HepG2 (cell line): ENCODE results near the gene RBL1. TPM values are rescaled to one million over a fixed set of nuclear protein-coding genes. Genes with fewer than 3 reads are reported as not detected.

Experiments used
- FOSL2 ChIP-seq: sonication (generic); formaldehyde crosslinking; IDR thresholded peaks from 2 replicates; pipeline ENCODE4 v1.4.0; 2020; ENCODE audit warnings: missing genetic modification reagents
- HNRNPL ChIP-seq: fragments of 200-400 bp; formaldehyde crosslinking; IDR thresholded peaks from 2 replicates; pipeline ENCODE4 v1.6.1; 2017; ENCODE audit warnings: mild to moderate bottlenecking, low read depth, low read length
- MBNL3 ChIP-seq: fragments of 250-450 bp; sonication (Bioruptor Pico); conservative IDR thresholded peaks from 2 replicates; pipeline ENCODE4 v1.8.0; 2022; ENCODE audit warnings: mild to moderate bottlenecking, inconsistent platforms
- NR1H2 ChIP-seq: sonication (generic); formaldehyde crosslinking; IDR thresholded peaks from 2 replicates; pipeline ENCODE4 v1.8.1; 2022; ENCODE audit warnings: low read depth, missing genetic modification reagents, borderline replicate concordance
- POLR2G ChIP-seq: fragments of 200-400 bp; formaldehyde crosslinking; IDR thresholded peaks from 2 replicates; pipeline ENCODE4 v1.6.1; 2018; ENCODE audit warnings: mild to moderate bottlenecking, low read depth, low read length, moderate library complexity
- PPARG ChIP-seq: conservative IDR thresholded peaks from 2 replicates; pipeline ENCODE4 v1.6.1; 2016; ENCODE audit warnings: missing biosample characterization, missing genetic modification reagents
- SKI ChIP-seq: fragments of 450-650 bp; IDR thresholded peaks from one replicate; pipeline ENCODE4 v1.6.1; 2018; ENCODE audit warnings: mild to moderate bottlenecking; ENCODE audit not compliant: partially characterized antibody
- TP53 ChIP-seq: sonication (generic); formaldehyde crosslinking; conservative IDR thresholded peaks from 2 replicates; pipeline ENCODE4 v1.4.0; 2020; ENCODE audit warnings: missing genetic modification reagents
- YEATS4 ChIP-seq: sonication (generic); formaldehyde crosslinking; IDR thresholded peaks from 2 replicates; pipeline ENCODE4 v1.4.0; 2020; ENCODE audit warnings: missing genetic modification reagents, borderline replicate concordance
- ZNF788 ChIP-seq: sonication (generic); formaldehyde crosslinking; IDR thresholded peaks from 2 replicates; pipeline ENCODE4 v1.5.0; 2020; ENCODE audit warnings: mild to moderate bottlenecking, missing genetic modification reagents, borderline replicate concordance
- ZNF83 ChIP-seq: sonication (generic); formaldehyde crosslinking; IDR thresholded peaks from 2 replicates; pipeline ENCODE4 v1.4.0; 2020; ENCODE audit warnings: missing genetic modification reagents, mild to moderate bottlenecking, borderline replicate concordance
- polyA plus RNA-seq, 8 experiments: library from polyadenylated mRNA; depleted of rRNA in 3 of 8; stranded (reverse) in 7 of 8; unstranded in 1 of 8; fragments of >200 nt; fragmentation: Illumina TruSeq in 4 of 8; extraction: Trizol in 4 of 8; gene quantifications; 2 replicates each; pipeline versions ENCODE4 v1.2.1 to v1.2.3, GENCODE V29; 2011 to 2016; ENCODE audit warnings: low read depth in 4 of 8, missing spikeins in 1 of 8, mixed read lengths in 1 of 8; ENCODE audit not compliant: insufficient read depth in 1 of 8
- total RNA-seq, 5 experiments: library from RNA; depleted of rRNA; stranded (reverse); fragments of >200 nt; fragmentation: Illumina TruSeq; extraction: Trizol; gene quantifications; 2 replicates each; pipeline ENCODE4 v1.2.3, GENCODE V29; 2016; ENCODE audit warnings: low read depth in 1 of 5
- TF ChIP-seq, protein P1 (sequence below): IDR thresholded peaks from 2 replicates; pipeline ENCODE4 v1.6.1; 2016; ENCODE audit warnings: missing compliant biosample characterization, missing genetic modification reagents, borderline replicate concordance
- TF ChIP-seq, protein P2 (sequence below): sonication (generic); formaldehyde crosslinking; IDR thresholded peaks from 2 replicates; pipeline ENCODE4 v1.9.0; 2021; ENCODE audit warnings: missing genetic modification reagents, borderline replicate concordance
- TF ChIP-seq, protein P3 (sequence below): sonication (generic); formaldehyde crosslinking; IDR thresholded peaks from 2 replicates; pipeline ENCODE4 v1.4.0; 2020; ENCODE audit warnings: missing genetic modification reagents
- TF ChIP-seq, protein P4 (sequence below): sonication (generic); formaldehyde crosslinking; conservative IDR thresholded peaks from 2 replicates; pipeline ENCODE4 v1.8.0; 2022; ENCODE audit warnings: mild to moderate bottlenecking, moderate library complexity, missing genetic modification reagents
- TF ChIP-seq, protein P5 (sequence below): sonication (generic); formaldehyde crosslinking; IDR thresholded peaks from 2 replicates; pipeline ENCODE4 v1.9.0; 2021; ENCODE audit warnings: missing genetic modification reagents, borderline replicate concordance
- TF ChIP-seq, protein P6 (sequence below): sonication (generic); formaldehyde crosslinking; IDR thresholded peaks from 2 replicates; pipeline ENCODE4 v1.5.0; 2020; ENCODE audit warnings: missing genetic modification reagents
- TF ChIP-seq, protein P7 (sequence below): sonication (generic); formaldehyde crosslinking; IDR thresholded peaks from 2 replicates; pipeline ENCODE4 v1.8.0; 2022; ENCODE audit warnings: mild to moderate bottlenecking, missing genetic modification reagents, moderate library complexity

RBL1 gene
- total and polyA plus RNA-seq, 2 of the 13 experiments (the other 11 are each of a cell fraction or from before 2014, with no cell fraction given): 6.0 to 27.5 TPM

DNA sequence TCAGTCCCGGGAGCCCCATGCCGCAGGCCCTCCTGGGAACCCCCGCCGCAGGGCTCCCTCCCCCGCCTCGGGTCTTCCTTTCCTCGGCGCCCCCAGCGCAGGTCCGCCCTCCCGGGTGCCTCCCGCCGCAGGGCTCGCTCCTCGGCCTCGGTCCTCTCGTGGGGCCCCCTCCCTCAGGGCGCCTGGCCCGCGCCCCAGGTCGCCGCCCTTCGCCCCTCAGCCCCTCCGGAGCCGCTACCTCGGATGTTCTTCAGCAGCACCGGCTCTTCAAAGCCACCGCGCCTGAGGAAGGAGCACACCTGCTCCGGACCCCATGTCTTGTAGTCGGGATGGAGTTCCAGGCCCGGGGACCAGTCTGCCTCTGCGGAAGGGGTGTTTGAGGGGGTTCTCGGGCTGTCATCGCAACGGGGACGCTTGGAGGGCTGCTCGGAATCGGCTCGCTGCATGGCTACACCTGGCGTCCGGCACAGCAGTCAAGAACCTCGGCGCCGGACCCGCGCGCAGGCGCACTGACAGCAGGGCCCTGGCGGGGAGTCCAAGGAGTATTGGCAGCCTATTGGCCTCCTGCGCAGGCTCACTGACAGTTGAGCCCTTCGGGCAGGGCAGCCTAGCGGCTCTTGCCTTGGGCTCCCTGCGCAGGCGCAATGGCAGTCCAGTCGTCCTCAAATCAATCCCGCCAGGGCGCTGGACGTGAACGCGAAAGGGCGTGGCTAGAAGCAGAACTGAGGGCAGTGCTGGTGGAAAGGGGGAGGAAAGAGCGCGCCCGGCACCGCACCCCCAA is 144.4 kb downstream of the RBL1 start, which contains the start of gene SAMHD1 (continued):
- TF ChIP-seq, protein P1, sequence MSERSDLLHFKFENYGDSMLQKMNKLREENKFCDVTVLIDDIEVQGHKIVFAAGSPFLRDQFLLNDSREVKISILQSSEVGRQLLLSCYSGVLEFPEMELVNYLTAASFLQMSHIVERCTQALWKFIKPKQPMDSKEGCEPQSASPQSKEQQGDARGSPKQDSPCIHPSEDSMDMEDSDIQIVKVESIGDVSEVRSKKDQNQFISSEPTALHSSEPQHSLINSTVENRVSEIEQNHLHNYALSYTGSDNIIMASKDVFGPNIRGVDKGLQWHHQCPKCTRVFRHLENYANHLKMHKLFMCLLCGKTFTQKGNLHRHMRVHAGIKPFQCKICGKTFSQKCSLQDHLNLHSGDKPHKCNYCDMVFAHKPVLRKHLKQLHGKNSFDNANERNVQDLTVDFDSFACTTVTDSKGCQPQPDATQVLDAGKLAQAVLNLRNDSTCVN (CRISPR knock-in tag): peak; percentile 59; the same call in 1 of the 2 replicates
- TF ChIP-seq NR1H2 (CRISPR knock-in tag): no peak
- TF ChIP-seq ZNF788 (CRISPR knock-in tag): peak; percentile 85; the same call in 1 of the 2 replicates
- TF ChIP-seq, protein P2, sequence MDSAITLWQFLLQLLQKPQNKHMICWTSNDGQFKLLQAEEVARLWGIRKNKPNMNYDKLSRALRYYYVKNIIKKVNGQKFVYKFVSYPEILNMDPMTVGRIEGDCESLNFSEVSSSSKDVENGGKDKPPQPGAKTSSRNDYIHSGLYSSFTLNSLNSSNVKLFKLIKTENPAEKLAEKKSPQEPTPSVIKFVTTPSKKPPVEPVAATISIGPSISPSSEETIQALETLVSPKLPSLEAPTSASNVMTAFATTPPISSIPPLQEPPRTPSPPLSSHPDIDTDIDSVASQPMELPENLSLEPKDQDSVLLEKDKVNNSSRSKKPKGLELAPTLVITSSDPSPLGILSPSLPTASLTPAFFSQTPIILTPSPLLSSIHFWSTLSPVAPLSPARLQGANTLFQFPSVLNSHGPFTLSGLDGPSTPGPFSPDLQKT (CRISPR knock-in tag): 0 out of 2 replicates have a peak, but pooled peaks have one; percentile 49
- TF ChIP-seq ZNF83 (CRISPR knock-in tag): peak; percentile 76; the same call in 1 of the 2 replicates
- TF ChIP-seq, protein P3, sequence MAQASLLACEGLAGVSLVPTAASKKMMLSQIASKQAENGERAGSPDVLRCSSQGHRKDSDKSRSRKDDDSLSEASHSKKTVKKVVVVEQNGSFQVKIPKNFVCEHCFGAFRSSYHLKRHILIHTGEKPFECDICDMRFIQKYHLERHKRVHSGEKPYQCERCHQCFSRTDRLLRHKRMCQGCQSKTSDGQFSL (CRISPR knock-in tag): peak; percentile 81; the same call in 1 of the 2 replicates
- peak; percentile 95 for TF ChIP-seq POLR2G
- TF ChIP-seq SKI: peak; percentile 47
- TF ChIP-seq, protein P4, sequence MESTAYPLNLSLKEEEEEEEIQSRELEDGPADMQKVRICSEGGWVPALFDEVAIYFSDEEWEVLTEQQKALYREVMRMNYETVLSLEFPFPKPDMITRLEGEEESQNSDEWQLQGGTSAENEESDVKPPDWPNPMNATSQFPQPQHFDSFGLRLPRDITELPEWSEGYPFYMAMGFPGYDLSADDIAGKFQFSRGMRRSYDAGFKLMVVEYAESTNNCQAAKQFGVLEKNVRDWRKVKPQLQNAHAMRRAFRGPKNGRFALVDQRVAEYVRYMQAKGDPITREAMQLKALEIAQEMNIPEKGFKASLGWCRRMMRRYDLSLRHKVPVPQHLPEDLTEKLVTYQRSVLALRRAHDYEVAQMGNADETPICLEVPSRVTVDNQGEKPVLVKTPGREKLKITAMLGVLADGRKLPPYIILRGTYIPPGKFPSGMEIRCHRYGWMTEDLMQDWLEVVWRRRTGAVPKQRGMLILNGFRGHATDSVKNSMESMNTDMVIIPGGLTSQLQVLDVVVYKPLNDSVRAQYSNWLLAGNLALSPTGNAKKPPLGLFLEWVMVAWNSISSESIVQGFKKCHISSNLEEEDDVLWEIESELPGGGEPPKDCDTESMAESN (CRISPR knock-in tag): peak; percentile 35; the same call in 1 of the 2 replicates
- peak; percentile 3 for TF ChIP-seq FOSL2 (CRISPR knock-in tag)
- TF ChIP-seq, protein P5, sequence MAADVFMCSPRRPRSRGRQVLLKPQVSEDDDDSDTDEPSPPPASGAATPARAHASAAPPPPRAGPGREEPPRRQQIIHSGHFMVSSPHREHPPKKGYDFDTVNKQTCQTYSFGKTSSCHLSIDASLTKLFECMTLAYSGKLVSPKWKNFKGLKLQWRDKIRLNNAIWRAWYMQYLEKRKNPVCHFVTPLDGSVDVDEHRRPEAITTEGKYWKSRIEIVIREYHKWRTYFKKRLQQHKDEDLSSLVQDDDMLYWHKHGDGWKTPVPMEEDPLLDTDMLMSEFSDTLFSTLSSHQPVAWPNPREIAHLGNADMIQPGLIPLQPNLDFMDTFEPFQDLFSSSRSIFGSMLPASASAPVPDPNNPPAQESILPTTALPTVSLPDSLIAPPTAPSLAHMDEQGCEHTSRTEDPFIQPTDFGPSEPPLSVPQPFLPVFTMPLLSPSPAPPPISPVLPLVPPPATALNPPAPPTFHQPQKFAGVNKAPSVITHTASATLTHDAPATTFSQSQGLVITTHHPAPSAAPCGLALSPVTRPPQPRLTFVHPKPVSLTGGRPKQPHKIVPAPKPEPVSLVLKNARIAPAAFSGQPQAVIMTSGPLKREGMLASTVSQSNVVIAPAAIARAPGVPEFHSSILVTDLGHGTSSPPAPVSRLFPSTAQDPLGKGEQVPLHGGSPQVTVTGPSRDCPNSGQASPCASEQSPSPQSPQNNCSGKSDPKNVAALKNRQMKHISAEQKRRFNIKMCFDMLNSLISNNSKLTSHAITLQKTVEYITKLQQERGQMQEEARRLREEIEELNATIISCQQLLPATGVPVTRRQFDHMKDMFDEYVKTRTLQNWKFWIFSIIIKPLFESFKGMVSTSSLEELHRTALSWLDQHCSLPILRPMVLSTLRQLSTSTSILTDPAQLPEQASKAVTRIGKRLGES (CRISPR knock-in tag): no peak
- TF ChIP-seq, protein P6, sequence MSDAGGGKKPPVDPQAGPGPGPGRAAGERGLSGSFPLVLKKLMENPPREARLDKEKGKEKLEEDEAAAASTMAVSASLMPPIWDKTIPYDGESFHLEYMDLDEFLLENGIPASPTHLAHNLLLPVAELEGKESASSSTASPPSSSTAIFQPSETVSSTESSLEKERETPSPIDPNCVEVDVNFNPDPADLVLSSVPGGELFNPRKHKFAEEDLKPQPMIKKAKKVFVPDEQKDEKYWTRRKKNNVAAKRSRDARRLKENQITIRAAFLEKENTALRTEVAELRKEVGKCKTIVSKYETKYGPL (CRISPR knock-in tag): no peak
- TF ChIP-seq MBNL3 (CRISPR knock-in tag): no peak
- peak; percentile 34; the same call in 1 of the 2 replicates for TF ChIP-seq TP53 (CRISPR knock-in tag)
- 0 out of 2 replicates have a peak, but pooled peaks have one; percentile 41 for TF ChIP-seq HNRNPL
- TF ChIP-seq YEATS4: peak; percentile 75; the same call in 1 of the 2 replicates
- no peak for TF ChIP-seq PPARG
- TF ChIP-seq, protein P7, sequence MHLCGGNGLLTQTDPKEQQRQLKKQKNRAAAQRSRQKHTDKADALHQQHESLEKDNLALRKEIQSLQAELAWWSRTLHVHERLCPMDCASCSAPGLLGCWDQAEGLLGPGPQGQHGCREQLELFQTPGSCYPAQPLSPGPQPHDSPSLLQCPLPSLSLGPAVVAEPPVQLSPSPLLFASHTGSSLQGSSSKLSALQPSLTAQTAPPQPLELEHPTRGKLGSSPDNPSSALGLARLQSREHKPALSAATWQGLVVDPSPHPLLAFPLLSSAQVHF: peak; percentile 74; the same call in 1 of the 2 replicates
